ENCODE results near the gene KRT83.

DNA sequence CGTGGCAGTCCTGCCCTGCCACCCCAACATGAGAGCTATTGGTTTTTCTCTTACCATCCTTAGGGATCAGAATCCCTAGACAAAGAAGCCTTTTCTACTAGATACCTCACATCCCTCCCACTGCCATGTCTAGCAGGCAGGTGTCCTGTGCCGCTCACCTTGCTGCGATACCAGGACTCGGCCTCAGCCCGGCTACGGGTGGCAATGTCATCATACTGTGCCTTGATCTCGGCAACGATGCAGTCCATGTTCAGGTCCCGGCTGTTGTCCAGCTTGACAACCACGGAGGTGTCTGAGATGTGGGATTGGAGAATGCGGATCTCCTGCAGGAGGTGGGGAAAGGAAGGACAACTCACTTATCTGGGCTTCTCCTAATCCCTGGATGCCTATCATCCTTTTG, 4.5 kb downstream of the KRT83 start:
- TF ChIP-seq, protein P1, sequence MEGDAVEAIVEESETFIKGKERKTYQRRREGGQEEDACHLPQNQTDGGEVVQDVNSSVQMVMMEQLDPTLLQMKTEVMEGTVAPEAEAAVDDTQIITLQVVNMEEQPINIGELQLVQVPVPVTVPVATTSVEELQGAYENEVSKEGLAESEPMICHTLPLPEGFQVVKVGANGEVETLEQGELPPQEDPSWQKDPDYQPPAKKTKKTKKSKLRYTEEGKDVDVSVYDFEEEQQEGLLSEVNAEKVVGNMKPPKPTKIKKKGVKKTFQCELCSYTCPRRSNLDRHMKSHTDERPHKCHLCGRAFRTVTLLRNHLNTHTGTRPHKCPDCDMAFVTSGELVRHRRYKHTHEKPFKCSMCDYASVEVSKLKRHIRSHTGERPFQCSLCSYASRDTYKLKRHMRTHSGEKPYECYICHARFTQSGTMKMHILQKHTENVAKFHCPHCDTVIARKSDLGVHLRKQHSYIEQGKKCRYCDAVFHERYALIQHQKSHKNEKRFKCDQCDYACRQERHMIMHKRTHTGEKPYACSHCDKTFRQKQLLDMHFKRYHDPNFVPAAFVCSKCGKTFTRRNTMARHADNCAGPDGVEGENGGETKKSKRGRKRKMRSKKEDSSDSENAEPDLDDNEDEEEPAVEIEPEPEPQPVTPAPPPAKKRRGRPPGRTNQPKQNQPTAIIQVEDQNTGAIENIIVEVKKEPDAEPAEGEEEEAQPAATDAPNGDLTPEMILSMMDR (conservative IDR thresholded peaks at IDR 0.05; ENCODE audit: low read length) = no peak
- TF ChIP-seq EZH2phosphoT487 (IDR thresholded peaks at IDR 0.05; ENCODE audit: borderline replicate concordance) = no peak

Data from Loucy (cell line).